Glutamatergic neuron (in vitro differentiated cells): ENCODE measurements around the gene ADM. TPM values are rescaled to one million over a fixed set of nuclear protein-coding genes. Genes with fewer than 3 reads are reported as not detected.

Source experiments
- DNase-seq: peaks from one replicate; pipeline ENCODE4 v3.0.0; 2022
- H3K27ac Mint-ChIP-seq: one replicate; pipeline ENCODE4 v1.8.0; 2020; ENCODE audit warnings: mild to moderate bottlenecking, mixed read lengths, inconsistent platforms; ENCODE audit not compliant: unreplicated experiment
- H3K27me3 Mint-ChIP-seq: one replicate; pipeline ENCODE4 v1.8.0; 2020; ENCODE audit warnings: mild to moderate bottlenecking, moderate library complexity, mixed read lengths, inconsistent platforms; ENCODE audit not compliant: unreplicated experiment
- H3K36me3 Mint-ChIP-seq: one replicate; pipeline ENCODE4 v1.8.0; 2020; ENCODE audit warnings: mild to moderate bottlenecking, mixed read lengths, inconsistent platforms; ENCODE audit not compliant: unreplicated experiment
- H3K4me1 Mint-ChIP-seq: one replicate; pipeline ENCODE4 v1.8.0; 2020; ENCODE audit warnings: mild to moderate bottlenecking, low read depth, mixed read lengths, inconsistent platforms; ENCODE audit not compliant: unreplicated experiment
- H3K4me3 Mint-ChIP-seq: one replicate; pipeline ENCODE4 v1.8.0; 2020; ENCODE audit warnings: mild to moderate bottlenecking, mixed read lengths, inconsistent platforms; ENCODE audit not compliant: unreplicated experiment
- H3K9me3 Mint-ChIP-seq: one replicate; pipeline ENCODE4 v1.8.0; 2020; ENCODE audit warnings: mild to moderate bottlenecking, moderate library complexity, mixed read lengths, inconsistent platforms; ENCODE audit not compliant: unreplicated experiment
- CTCF ChIP-seq: fragments of 200-600 bp; sonication (generic); IDR thresholded peaks from one replicate; pipeline ENCODE4 v1.5.0; 2021; ENCODE audit not compliant: partially characterized antibody, unreplicated experiment
- total RNA-seq: library from RNA; stranded (reverse); fragmentation: NEBNext Ultra II Directional; extraction: Animal tissue kit (Norgen Biotek cat#: 25700); gene quantifications from one replicate; pipeline ENCODE4 v1.2.1, GENCODE V29; 2021; ENCODE audit not compliant: unreplicated experiment

ADM gene
- total RNA-seq, 1 donor from 2014 or later, result 0.22 TPM

GRCh38 chr11:10326012-10326964, 21.4 kb downstream of the ADM start:
- no peaks in the 10 kb centered on the region for H3K4me1 Mint-ChIP-seq
- no peaks in the 10 kb centered on the region for H3K27me3 Mint-ChIP-seq
- H3K27ac Mint-ChIP-seq, result no peak overlapping the region
- no peaks in the 10 kb centered on the region for H3K9me3 Mint-ChIP-seq
- DNase-seq, result no peak
- no peaks in the 10 kb centered on the region for H3K36me3 Mint-ChIP-seq
- no peak overlapping the region for H3K4me3 Mint-ChIP-seq
- TF ChIP-seq CTCF, result no peak

GRCh38 chr11:10327254-10327653, 22.4 kb downstream of the ADM start:
- no peak for DNase-seq
- Mint-ChIP-seq H3K27me3 (no peaks in the 10 kb centered on the region), H3K4me3 (no peak overlapping the region), H3K27ac (no peak overlapping the region), H3K36me3 (no peaks in the 10 kb centered on the region), H3K9me3 (no peaks in the 10 kb centered on the region), H3K4me1 (no peaks in the 10 kb centered on the region)
- no peak for TF ChIP-seq CTCF

- H3K27ac Mint-ChIP-seq, result no peak overlapping the region
- no peak for DNase-seq
- H3K27me3 Mint-ChIP-seq, result no peaks in the 10 kb centered on the region
- no peak overlapping the region for H3K4me3 Mint-ChIP-seq
- H3K36me3 Mint-ChIP-seq, result no peaks in the 10 kb centered on the region
- no peak for TF ChIP-seq CTCF
- H3K9me3 Mint-ChIP-seq, result no peaks in the 10 kb centered on the region
- H3K4me1 Mint-ChIP-seq, result no peaks in the 10 kb centered on the region
Observed at GRCh38 chr11:10328314-10329098, 23.6 kb downstream of the ADM start.

GRCh38 chr11:10329356-10329755, 24.5 kb downstream of the ADM start:
- Mint-ChIP-seq H3K4me1 (no peaks in the 10 kb centered on the region), H3K27me3 (no peaks in the 10 kb centered on the region), H3K9me3 (no peaks in the 10 kb centered on the region), H3K4me3 (no peak overlapping the region), H3K36me3 (no peaks in the 10 kb centered on the region), H3K27ac (no peak overlapping the region)
- DNase-seq, result no peak
- no peak for TF ChIP-seq CTCF
